ENCODE results near the gene RABL6.
"Not testable (repeated sequence)": the region's sequence is repeated elsewhere in the genome, so short reads cannot be mapped to it uniquely, and the experiment has no call there.

The RABL6 gene

GRCh38 chr9:136860933-136861873 lies 53.5 kb downstream of the RABL6 start:
- no peak for DNase-seq

GRCh38 chr9:136861874-136862457 lies 54.2 kb downstream of the RABL6 start:
- DNase-seq: no peak

GRCh38 chr9:136862849-136863622 lies 55.3 kb downstream of the RABL6 start:
- DNase-seq: no peak

- no peak for DNase-seq
Measured at GRCh38 chr9:136863623-136864273, 56.0 kb downstream of the RABL6 start.

GRCh38 chr9:136865041-136865767 lies 57.5 kb downstream of the RABL6 start:
- no peak for DNase-seq

GRCh38 chr9:136865768-136866103 lies 58.0 kb downstream of the RABL6 start:
- DNase-seq: no peak

- DNase-seq: not testable (repeated sequence)
Measured at GRCh38 chr9:136866898-136867421, 59.2 kb downstream of the RABL6 start.

GRCh38 chr9:136867480-136867879 lies 59.7 kb downstream of the RABL6 start:
- no peak for DNase-seq

GRCh38 chr9:136867917-136868316 lies 60.2 kb downstream of the RABL6 start:
- no peak for DNase-seq

GRCh38 chr9:136868644-136869043 lies 60.9 kb downstream of the RABL6 start:
- DNase-seq: no peak

GRCh38 chr9:136869611-136870010 lies 61.9 kb downstream of the RABL6 start:
- not testable (repeated sequence) for DNase-seq

GRCh38 chr9:136875155-136875554 lies 67.4 kb downstream of the RABL6 start:
- DNase-seq: no peak

- no peak for DNase-seq
Measured at GRCh38 chr9:136876476-136876875, 68.7 kb downstream of the RABL6 start.

- no peak for DNase-seq
Measured at GRCh38 chr9:136880651-136881050, 72.9 kb downstream of the RABL6 start.

- DNase-seq: no peak
Measured at GRCh38 chr9:136881691-136882108, 74.0 kb downstream of the RABL6 start.

- no peak for DNase-seq
Measured at GRCh38 chr9:136882109-136882946, 74.6 kb downstream of the RABL6 start.

- not testable (repeated sequence) for DNase-seq
Measured at GRCh38 chr9:136882947-136883283, 75.2 kb downstream of the RABL6 start.

- DNase-seq: not testable (repeated sequence)
Measured at GRCh38 chr9:136883670-136884069, 75.9 kb downstream of the RABL6 start.

GRCh38 chr9:136885950-136886578 lies 78.3 kb downstream of the RABL6 start, which contains the start of gene TRAF2:
TRAF2 (plus strand) TSS chr9:136886516; CDS start chr9:136898741, 12,225 bp downstream.
- peak; percentile 96 for DNase-seq

All from NCI-H1417 treated with DMSO at 0.1 percent for 48 hours (cell line).